GM10266 (cell line): ENCODE results near the gene NPAS3.

Source experiments
- DNase-seq: peaks from one replicate; pipeline ENCODE4 v3.0.0; 2012; ENCODE audit errors: extremely low spot score
- CTCF ChIP-seq: IDR thresholded peaks from 2 replicates; pipeline ENCODE4 v1.5.1; 2012; ENCODE audit warnings: mild to moderate bottlenecking, low read depth; ENCODE audit not compliant: control insufficient read depth, insufficient read depth; ENCODE audit errors: missing control alignments

NPAS3 gene

GRCh38 chr14:33525626-33526025, 586.9 kb downstream of the NPAS3 start:
- no peak for DNase-seq
- TF ChIP-seq CTCF: no peak

- DNase-seq: no peak
- TF ChIP-seq CTCF: no peak
Measured at GRCh38 chr14:33527023-33527634, 588.5 kb downstream of the NPAS3 start.

- no peak for DNase-seq
- no peak for TF ChIP-seq CTCF
Measured at GRCh38 chr14:33528655-33529054, 590.0 kb downstream of the NPAS3 start.

GRCh38 chr14:33529787-33530757, 591.4 kb downstream of the NPAS3 start:
- TF ChIP-seq CTCF: no peak
- DNase-seq: no peak

GRCh38 chr14:33532553-33532952, 593.9 kb downstream of the NPAS3 start:
- TF ChIP-seq CTCF: no peak
- DNase-seq: no peak

GRCh38 chr14:33534104-33534503, 595.4 kb downstream of the NPAS3 start:
- TF ChIP-seq CTCF: no peak
- no peak for DNase-seq

GRCh38 chr14:33534632-33535031, 596.0 kb downstream of the NPAS3 start:
- TF ChIP-seq CTCF: no peak

More at GRCh38 chr14:33534632-33535031, 596.0 kb downstream of the NPAS3 start:
- no peak for DNase-seq
